HG03103 (cell line): ENCODE results near the gene NIN.
A peak's percentile ranks its signal among the peaks of the same experiment; 100 is the strongest.

Source experiments
- ATAC-seq: cut with Tn5 transposase; IDR thresholded peaks from one replicate; pipeline ENCODE4 v1.9.1; 2021; ENCODE audit warnings: low read depth; ENCODE audit not compliant: unreplicated experiment

The NIN gene

GRCh38 chr14:50795909-50796308, 35.1 kb downstream of the NIN start:
- ATAC-seq = no peak

DNA sequence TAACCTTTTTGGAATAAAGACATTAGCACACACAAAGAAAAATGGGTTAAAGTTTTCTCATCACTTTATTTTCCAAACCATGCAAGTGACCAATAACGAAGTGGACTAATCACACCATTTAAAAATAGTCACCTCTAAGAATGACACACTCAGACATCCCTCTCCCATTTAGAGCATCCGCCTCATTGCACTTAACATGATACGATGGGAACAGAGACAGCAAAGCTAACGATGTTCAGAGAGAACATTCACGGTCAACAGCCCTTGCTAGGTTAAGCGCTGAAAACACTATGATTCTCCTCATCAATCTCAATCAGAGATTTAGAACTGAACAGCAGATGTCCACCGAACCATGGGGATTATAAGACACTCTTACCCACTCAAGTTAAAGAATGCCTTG, 35.8 kb downstream of the NIN start:
- ATAC-seq = no peak

- no peak for ATAC-seq
These were observed 36.8 kb downstream of the NIN start for GRCh38 chr14:50794068-50794645.

DNA sequence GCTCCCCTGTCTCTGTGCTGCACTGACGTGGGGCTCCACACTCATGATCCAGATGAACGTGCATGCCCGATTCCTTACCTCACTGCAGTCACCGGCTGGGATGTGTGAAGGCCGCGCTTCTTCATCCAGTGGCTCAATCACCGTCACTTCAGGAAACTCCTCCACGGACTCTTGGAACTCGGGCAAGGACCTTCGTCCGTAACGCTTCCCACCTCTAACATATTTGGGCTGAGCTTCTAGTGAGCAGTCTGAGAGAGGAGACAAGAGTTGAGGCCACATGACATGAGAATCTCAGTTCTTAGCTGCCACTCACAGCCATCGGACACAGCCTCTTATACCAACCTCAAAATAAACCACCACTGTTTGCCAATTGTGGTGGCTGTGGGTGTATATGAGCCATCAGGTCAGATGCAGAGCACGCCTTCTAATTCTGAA, 38.3 kb downstream of the NIN start:
- ATAC-seq = no peak

- no peak for ATAC-seq
These were observed 38.9 kb downstream of the NIN start for GRCh38 chr14:50792051-50792477.

- peak; percentile 27 for ATAC-seq
These were observed 39.8 kb downstream of the NIN start for GRCh38 chr14:50791201-50791600.

DNA sequence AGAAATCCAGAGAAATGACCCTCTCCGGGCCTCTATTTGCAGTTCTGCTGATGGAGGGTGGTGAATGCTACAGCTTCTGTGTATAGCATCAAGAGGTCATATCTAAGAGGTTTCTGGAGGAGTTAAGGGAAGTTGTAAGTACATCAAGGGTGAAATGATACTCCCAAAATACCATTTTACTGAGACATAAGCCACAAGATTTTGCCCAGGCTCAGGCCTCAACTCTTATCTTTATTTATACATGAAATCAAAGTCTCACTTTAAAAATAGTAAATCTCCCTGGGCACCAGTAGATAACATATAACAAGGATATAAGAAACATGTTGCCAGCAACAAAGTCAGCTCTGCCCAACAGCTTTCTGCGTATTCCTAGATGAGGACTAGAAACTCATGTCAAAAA, 40.4 kb downstream of the NIN start:
- no peak for ATAC-seq

- no peak for ATAC-seq
These were observed 44.1 kb downstream of the NIN start for GRCh38 chr14:50786751-50787464.

GRCh38 chr14:50785457-50786063, 45.4 kb downstream of the NIN start:
- ATAC-seq = no peak

- no peak for ATAC-seq
These were observed 46.1 kb downstream of the NIN start for GRCh38 chr14:50784683-50785456.

- ATAC-seq = no peak
These were observed 47.4 kb downstream of the NIN start for GRCh38 chr14:50783563-50783962.

DNA sequence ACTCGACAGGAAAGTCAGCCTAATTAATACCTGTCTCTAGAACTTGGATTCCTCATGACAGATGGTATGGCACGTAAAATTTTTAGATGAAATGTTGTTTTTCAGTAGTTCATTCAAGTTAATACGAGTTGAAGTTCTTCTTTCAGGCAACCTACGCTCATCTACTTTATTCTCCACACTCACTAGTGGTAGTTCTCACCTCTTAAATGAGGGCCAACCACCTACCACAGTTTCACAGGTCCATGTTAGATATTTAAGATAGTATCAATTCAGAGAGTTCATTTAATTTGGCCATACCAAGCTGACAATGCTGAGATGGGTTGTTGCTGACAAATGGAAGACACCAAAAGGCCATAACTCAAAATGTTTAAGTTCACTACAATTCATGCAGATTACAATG, 50.6 kb downstream of the NIN start:
- no peak for ATAC-seq

DNA sequence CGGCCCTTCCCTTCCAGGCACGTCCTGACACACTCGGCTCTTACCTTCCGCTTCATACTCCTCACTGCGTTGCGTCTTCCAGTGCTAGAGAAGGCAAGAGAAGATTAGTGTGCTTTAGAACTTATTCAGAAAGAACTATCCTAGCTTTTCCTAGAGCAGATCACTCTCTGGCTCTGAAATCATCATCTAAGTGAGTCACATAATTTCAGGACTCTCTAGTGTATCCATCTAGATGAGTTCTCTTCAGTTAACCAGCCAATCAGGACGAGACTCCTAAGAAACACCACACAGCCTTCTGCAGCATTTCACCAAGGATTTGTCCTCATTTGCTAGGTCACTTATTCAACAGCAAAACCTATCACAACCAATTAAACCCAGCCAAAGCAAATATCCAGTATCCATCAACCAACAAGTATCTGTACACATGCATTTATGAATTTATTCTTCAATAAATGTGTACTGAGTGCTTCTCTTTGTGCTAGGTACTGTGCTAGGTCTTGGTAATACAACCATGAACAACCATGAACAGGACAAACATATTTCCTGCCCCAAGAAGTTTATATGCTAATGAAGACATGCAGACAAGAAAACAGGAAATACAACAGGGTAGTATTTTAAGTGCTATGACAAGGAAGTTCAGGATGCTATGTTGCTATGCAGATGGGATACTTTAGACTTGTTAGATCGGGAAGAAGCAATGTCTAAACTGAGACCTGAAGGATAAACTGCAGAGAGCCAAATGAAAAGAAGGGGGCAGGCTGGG, 52.1 kb downstream of the NIN start:
- no peak for ATAC-seq

- no peak for ATAC-seq
These were observed 54.4 kb downstream of the NIN start for GRCh38 chr14:50776522-50776921.

DNA sequence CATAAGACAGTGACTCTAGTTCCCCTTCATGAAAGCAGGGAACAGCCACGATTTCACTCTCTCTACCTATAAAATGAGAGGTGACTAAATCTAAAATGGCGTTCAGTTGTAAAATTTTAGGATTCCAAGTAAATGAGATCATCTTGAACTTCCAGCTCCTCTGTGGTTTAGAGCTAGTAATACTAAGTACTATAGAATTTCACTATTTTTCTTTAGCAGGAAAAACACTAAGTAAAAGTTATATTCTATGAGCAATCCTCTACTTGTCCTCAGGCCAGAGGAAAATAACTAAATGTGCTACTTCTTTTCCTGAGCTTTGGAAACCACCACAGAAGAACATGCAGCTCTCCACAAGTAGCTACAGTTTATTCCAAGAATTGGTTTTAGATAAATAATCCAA, 55.6 kb downstream of the NIN start:
- no peak for ATAC-seq

GRCh38 chr14:50774542-50775267, 56.3 kb downstream of the NIN start:
- no peak for ATAC-seq

DNA sequence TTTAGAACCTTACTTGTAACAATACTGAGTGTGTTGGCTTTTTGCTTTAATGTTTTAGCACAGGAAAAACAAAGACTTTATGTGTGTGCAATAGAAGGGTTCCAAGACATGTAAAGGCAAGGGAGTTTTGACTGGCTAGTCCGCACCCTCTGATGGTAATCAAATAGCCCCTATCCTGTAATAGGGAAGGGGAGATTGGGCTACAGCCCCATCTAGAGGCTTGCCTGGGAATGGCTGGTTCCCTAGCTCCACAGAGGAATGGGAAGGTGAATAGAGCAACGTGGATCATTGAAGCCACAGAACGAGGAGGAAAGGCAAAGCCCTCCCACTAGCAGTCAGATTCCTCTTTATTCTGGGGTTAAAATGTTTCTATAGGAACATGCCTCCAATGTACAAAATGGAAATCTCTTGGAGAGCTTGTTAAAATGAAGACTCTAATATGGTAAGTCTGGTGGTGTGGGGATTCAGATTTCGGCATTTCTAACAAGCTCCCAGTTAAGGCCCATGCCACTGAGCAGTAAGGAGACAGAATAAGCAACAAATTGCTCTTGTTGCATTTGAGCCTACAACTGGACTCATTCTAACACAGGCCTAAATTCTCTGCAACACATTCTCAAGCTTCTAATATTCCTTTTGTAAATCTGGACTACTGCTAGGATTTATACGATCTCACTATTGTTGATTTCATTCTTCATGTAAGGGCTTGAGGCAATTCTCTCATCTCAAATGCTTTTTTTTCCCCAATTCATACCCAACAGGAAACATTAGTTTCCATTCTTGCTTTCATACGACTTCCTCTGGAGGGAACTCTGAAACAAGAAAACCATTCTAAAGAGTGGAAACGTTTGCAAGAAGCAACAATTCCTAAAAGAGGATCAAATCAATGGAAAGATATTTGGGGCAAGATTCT, 57.1 kb downstream of the NIN start:
- ATAC-seq = no peak

DNA sequence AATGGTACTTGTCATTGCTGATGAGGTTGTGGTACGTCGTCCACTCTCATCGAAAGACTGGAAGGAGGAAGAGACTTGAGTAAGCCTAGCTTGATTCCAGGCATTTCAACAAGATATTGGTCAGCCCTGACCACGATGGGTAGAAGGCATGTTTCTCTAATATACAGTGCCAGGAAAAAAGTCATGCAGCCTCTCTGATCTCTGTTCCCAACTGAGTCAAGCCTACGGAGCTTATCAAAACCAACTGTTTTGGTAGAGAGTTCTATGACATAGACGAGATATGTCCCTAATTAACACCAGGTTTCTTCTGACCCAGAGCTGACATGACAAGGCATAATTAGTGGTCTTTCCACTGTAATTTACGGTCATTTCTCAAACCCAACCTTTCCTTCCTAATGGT, 58.5 kb downstream of the NIN start:
- ATAC-seq = no peak

DNA sequence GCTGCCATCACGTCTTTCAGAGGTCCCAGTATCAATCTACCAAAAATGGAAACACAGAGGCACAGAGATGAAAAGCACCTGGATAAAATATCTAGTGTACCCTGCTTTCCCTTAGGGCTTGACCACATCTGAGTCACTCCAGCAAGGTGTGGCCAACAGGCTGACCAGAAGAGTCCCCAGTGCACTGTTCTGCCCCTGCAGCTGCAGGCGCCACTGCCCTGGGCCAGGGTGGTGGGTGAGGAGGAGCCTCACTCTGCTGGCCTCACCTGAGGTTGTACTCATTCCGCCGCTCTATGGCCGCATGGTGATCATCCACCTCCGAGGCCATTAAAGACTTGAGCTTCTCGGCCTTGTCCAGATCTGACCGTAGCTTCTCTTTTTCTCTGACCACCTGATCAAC, 60.4 kb downstream of the NIN start:
- ATAC-seq = no peak
